ENCODE measurements around the gene EDIL3. TPM values are rescaled to one million over a fixed set of nuclear protein-coding genes. Genes with fewer than 3 reads are reported as not detected.

Gene EDIL3
- total RNA-seq, 1 donor from 2014 or later, result 220 TPM

DNA sequence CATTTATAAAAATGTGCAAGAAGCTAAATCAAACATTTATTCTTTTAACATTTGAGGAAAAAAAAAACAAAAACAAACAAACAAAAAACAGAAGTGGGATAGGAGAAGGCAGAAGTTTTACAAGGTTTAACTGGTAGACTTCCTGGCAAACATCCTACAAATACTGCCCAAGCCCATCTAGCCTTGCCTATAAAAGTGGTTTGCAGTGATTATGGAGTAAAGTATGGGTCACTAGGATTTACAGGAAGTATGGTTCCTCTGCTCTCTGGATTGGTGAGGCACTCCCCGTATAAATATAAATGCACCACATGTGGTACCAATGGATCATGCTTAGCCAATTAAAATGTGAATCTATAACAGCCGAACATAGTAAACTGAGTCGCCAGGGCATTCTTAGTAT is 291.9 kb downstream of the EDIL3 start:
- peaks cover 15% of the 10 kb centered on the region for H3K36me3 Mint-ChIP-seq (ENCODE audit: unreplicated experiment)
- TF ChIP-seq, protein P1, sequence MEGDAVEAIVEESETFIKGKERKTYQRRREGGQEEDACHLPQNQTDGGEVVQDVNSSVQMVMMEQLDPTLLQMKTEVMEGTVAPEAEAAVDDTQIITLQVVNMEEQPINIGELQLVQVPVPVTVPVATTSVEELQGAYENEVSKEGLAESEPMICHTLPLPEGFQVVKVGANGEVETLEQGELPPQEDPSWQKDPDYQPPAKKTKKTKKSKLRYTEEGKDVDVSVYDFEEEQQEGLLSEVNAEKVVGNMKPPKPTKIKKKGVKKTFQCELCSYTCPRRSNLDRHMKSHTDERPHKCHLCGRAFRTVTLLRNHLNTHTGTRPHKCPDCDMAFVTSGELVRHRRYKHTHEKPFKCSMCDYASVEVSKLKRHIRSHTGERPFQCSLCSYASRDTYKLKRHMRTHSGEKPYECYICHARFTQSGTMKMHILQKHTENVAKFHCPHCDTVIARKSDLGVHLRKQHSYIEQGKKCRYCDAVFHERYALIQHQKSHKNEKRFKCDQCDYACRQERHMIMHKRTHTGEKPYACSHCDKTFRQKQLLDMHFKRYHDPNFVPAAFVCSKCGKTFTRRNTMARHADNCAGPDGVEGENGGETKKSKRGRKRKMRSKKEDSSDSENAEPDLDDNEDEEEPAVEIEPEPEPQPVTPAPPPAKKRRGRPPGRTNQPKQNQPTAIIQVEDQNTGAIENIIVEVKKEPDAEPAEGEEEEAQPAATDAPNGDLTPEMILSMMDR (IDR thresholded peaks at IDR 0.05; ENCODE audit: partially characterized antibody, unreplicated experiment), result no peak
- H3K4me3 Mint-ChIP-seq (ENCODE audit: unreplicated experiment), result no peak overlapping the region
- peaks cover 12% of the 10 kb centered on the region for H3K9me3 Mint-ChIP-seq (ENCODE audit: unreplicated experiment)
- H3K27ac Mint-ChIP-seq (ENCODE audit: unreplicated experiment), result no peak overlapping the region
- peaks cover 5% of the 10 kb centered on the region for H3K27me3 Mint-ChIP-seq (ENCODE audit: unreplicated experiment)
- DNase-seq, result no peak
- H3K4me1 Mint-ChIP-seq (ENCODE audit: low read depth, unreplicated experiment), result peaks cover 18% of the 10 kb centered on the region

DNA sequence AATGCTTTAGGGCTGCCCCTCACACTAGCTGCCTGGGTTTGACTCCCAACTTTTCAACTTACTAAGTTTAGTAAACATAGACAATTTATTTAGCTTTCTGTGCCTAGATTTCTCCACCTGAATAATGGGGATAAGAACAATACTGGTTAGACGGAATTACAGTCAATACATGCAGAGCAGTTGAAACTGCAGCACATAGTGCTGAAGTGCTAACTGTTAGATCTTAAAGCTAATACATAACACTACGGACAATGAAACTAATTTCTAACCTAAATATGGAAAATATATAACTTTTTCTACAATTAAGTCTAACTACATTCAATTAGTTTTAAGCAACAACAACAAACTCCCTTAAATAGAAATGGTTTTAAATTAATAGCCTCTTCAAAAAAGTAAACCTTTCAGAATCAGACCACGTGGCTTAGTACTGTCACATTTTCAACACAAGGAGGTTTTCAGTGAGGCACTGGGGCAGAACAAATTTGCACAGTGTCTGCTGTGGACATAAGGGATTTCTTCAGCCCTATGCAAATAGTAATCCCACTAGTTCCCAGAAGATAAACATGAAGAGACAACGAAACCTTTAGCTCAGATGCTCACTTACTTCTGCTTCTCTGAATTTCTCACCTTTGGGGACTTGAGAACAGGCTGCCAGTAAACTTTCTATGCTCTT is 293.4 kb downstream of the EDIL3 start:
- DNase-seq, result no peak
- peaks cover 3% of the 10 kb centered on the region for H3K27me3 Mint-ChIP-seq (ENCODE audit: unreplicated experiment)
- peaks cover 7% of the 10 kb centered on the region for H3K36me3 Mint-ChIP-seq (ENCODE audit: unreplicated experiment)
- peak overlapping the region; percentile 20 for H3K4me3 Mint-ChIP-seq (ENCODE audit: unreplicated experiment)
- peak overlapping the region; percentile 56 for H3K27ac Mint-ChIP-seq (ENCODE audit: unreplicated experiment)
- peaks cover 10% of the 10 kb centered on the region for H3K9me3 Mint-ChIP-seq (ENCODE audit: unreplicated experiment)
- H3K4me1 Mint-ChIP-seq (ENCODE audit: low read depth, unreplicated experiment), result peaks cover 21% of the 10 kb centered on the region
- TF ChIP-seq, protein P1 (IDR thresholded peaks at IDR 0.05; ENCODE audit: partially characterized antibody, unreplicated experiment), result no peak

DNA sequence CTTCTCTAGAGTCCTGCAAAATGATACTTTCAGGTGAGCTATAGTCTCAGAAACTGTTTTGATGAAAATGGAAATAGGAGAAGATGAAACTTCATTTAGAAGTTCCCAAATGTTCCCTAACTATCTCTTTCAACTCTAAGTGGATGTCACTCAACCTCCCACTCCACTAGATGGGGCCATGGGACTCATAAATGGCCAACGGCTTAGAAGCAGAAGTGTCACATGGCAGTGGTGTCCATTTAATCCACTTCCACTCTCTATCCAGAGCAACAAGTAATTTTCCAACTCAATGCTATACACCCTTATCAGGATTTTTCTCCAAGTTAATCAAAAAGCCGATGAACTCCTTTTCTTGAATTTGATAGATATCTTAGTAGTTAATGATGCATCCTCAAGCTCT is 295.7 kb downstream of the EDIL3 start:
- Mint-ChIP-seq H3K27ac (ENCODE audit: unreplicated experiment) (no peak overlapping the region), H3K27me3 (ENCODE audit: unreplicated experiment) (peaks cover 1% of the 10 kb centered on the region), H3K36me3 (ENCODE audit: unreplicated experiment) (no peaks in the 10 kb centered on the region), H3K4me1 (ENCODE audit: low read depth, unreplicated experiment) (peaks cover 26% of the 10 kb centered on the region), H3K9me3 (ENCODE audit: unreplicated experiment) (peaks cover 7% of the 10 kb centered on the region), H3K4me3 (ENCODE audit: unreplicated experiment) (no peak overlapping the region)
- TF ChIP-seq, protein P1 (IDR thresholded peaks at IDR 0.05; ENCODE audit: partially characterized antibody, unreplicated experiment), result no peak
- DNase-seq, result no peak

DNA sequence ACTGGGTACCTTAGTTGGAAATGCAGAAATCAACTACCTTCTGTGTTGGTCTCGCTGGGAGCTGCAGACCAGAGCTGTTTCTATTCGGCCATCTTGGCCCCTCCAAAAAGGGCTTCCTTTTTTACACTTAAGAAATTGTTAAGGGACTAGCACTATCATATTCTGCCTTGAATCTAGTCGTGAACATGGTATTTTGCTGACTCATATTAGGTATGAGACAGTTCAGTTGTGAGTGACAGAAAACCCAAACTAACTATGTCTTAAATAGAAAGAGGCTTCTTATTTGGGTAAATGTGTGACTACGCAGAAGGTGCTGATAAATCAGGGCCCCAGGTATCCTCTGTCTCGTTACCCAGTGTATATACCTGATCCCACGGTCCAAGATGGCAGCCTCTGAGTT is 298.2 kb downstream of the EDIL3 start:
- DNase-seq, result no peak
- Mint-ChIP-seq H3K4me1 (ENCODE audit: low read depth, unreplicated experiment) (peaks cover 17% of the 10 kb centered on the region), H3K36me3 (ENCODE audit: unreplicated experiment) (no peaks in the 10 kb centered on the region), H3K4me3 (ENCODE audit: unreplicated experiment) (no peak overlapping the region), H3K27ac (ENCODE audit: unreplicated experiment) (peak overlapping the region; percentile 52), H3K27me3 (ENCODE audit: unreplicated experiment) (peaks cover 1% of the 10 kb centered on the region), H3K9me3 (ENCODE audit: unreplicated experiment) (peaks cover 7% of the 10 kb centered on the region)
- TF ChIP-seq, protein P1 (IDR thresholded peaks at IDR 0.05; ENCODE audit: partially characterized antibody, unreplicated experiment), result no peak

DNA sequence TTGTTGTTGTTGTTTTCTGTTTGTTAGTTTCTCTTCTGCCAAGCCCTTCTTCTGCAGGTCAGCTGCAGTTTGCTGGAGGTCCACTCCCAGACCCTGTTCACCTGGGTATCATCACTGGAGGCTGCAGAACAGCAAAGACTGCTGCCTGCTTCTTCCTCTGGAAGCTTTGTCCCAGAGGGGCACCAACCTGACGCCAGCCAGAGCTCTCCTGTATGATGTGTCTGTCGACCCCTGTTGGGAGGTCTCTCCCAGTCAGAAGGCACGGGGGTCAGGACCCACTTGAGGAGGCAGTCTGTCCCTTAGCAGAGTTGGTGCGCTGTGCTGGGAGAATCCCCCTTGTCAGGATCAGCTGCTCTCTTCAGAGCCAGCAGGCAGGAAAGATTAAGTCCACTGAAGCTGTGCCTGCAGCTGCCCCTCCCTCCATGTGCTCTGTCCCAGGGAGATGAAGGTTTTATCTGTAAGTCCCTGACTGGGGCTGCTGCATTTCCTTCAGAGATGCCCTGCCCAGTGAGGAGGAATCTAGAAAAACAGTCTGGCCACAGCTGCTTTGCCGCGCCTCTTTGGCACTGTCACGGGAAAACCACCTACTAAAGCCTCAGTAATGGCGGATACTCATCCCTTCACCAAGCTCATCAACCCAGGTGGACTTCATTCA is 299.2 kb downstream of the EDIL3 start:
- peaks cover 13% of the 10 kb centered on the region for H3K4me1 Mint-ChIP-seq (ENCODE audit: low read depth, unreplicated experiment)
- TF ChIP-seq, protein P1 (IDR thresholded peaks at IDR 0.05; ENCODE audit: partially characterized antibody, unreplicated experiment), result no peak

More for the DNA sequence above, 299.2 kb downstream of the EDIL3 start:
- no peak overlapping the region for H3K4me3 Mint-ChIP-seq (ENCODE audit: unreplicated experiment)
- peak; percentile 17 for DNase-seq
- H3K9me3 Mint-ChIP-seq (ENCODE audit: unreplicated experiment), result peaks cover 4% of the 10 kb centered on the region
- peak overlapping the region; percentile 16 for H3K27ac Mint-ChIP-seq (ENCODE audit: unreplicated experiment)
- peaks cover 1% of the 10 kb centered on the region for H3K27me3 Mint-ChIP-seq (ENCODE audit: unreplicated experiment)
- H3K36me3 Mint-ChIP-seq (ENCODE audit: unreplicated experiment), result no peaks in the 10 kb centered on the region
